CD4-positive, alpha-beta T cell treated with Interleukin-4 for 1 hour (primary cell): ENCODE results near the gene EVI2B.
"Not testable (repeated sequence)": the region's sequence is repeated elsewhere in the genome, so short reads cannot be mapped to it uniquely, and the experiment has no call there.

ENCODE experiments used
- DNase-seq, 2 donors: peaks; one replicate each; pipeline ENCODE4 v3.0.0-alpha.2; 2020 to 2022

Gene EVI2B

DNA sequence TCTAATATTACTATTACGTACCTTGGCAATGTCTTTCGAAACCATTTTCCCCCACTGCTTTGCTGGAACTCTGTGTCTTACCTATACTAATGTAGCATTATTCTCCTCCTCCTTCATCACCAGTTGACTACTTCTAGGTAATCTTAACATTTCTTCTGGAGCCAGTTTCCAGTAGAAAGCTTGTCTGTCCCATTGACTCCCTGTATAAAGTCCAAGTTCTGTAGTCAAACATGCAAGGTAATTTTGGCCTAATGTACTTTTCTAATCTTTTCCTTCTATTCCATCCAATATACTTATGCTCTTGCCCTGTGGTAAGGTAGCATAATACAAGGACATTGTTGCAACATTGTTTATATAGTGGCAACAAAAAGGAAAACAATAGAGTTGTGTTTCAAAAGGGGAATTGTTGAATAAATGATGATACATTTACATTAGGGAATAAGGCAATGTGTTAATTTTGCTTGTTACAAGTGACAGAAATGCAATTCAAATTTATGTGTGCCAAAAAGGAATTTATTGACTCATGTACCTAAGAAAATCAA is 44.7 kb downstream of the EVI2B start:
- DNase-seq = no peak

- peak; percentile 13 to 39 for DNase-seq
Measured at GRCh38 chr17:31266042-31266441, 47.8 kb downstream of the EVI2B start.

DNA sequence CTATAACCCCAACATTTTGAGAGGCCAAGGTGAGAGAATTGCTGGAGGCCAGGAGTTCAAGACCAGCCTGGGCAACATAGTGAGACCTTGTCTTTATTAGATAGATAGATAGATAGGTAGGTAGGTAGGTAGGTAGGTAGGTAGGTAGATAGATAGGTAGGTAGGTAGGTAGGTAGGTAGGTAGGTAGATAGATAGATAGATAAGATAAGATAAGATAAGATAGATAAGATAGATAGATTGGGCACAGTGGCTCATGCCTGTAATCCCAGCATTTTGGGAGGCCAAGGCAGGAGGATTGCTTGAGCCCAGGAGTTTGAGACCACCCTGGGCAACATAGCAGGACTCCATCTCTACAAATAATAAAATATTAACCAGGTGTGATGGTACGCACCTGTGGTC is 50.9 kb downstream of the EVI2B start:
- DNase-seq = not testable (repeated sequence)

DNA sequence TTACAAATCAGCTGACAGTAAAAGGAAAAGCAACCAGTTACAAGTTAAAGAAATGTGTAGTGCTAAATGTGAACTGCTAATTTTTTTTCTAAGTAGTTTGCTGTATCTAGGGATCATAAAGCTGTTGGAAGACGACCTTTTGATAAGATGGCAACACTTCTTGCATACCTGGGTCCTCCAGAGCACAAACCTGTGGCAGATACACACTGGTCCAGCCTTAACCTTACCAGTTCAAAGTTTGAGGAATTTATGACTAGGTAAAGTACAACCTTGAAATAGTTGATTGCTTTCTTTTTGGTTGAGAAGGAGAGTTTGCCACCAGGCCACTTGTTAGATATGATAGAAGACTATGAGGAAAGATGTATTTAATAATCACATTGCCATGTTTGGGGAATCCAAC is 52.3 kb downstream of the EVI2B start:
- no peak for DNase-seq

GRCh38 chr17:31260151-31260550 is 53.7 kb downstream of the EVI2B start:
- DNase-seq = no peak

DNA sequence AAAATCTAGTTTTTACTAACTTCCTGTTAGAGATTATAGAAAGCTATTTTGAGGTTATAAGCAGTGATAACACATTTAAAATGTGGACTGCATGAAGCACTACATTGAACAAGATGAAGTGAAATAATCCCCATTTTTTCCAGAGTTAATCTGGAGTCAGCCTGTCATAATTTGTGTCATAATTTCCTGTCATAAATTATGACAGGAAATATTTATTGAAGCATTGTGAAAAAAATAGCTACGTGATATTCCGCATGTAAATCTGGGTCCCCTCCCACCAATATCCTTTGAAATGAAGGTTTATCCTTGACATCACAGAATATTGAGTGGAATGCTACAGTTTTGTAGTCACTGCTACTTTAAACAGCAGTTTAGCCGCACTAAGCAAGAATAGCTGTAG is 56.9 kb downstream of the EVI2B start:
- no peak for DNase-seq

- DNase-seq = no peak
Measured at GRCh38 chr17:31254654-31255053, 59.2 kb downstream of the EVI2B start.
